ENCODE measurements around the gene FOXRED2.

The FOXRED2 gene

GRCh38 chr22:36447632-36448031, 59.2 kb downstream of the FOXRED2 start:
- no peak for DNase-seq

- DNase-seq = no peak
These were observed 61.6 kb downstream of the FOXRED2 start for GRCh38 chr22:36445158-36445668.

- DNase-seq = no peak
These were observed 63.6 kb downstream of the FOXRED2 start for GRCh38 chr22:36443198-36443770.

- no peak for DNase-seq
These were observed 64.2 kb downstream of the FOXRED2 start for GRCh38 chr22:36442506-36443197.

GRCh38 chr22:36440429-36441002, 66.3 kb downstream of the FOXRED2 start:
- DNase-seq = no peak

- no peak for DNase-seq
These were observed 67.2 kb downstream of the FOXRED2 start for GRCh38 chr22:36439481-36440271.
